GM18507 (cell line): ENCODE data around the gene SFTPD.
"Not testable (repeated sequence)": the region's sequence is repeated elsewhere in the genome, so short reads cannot be mapped to it uniquely, and the experiment has no call there.

ENCODE experiments used
- DNase-seq: peaks from one replicate; pipeline ENCODE4 v3.0.0; 2011; ENCODE audit warnings: low read depth; ENCODE audit not compliant: insufficient read length; ENCODE audit errors: extremely low spot score
- FAIRE-seq: peaks from 2 replicates; lab custom pipeline; 2011; peaks lifted over from hg19 to GRCh38; lab: Jason Lieb, UNC

Gene SFTPD

DNA sequence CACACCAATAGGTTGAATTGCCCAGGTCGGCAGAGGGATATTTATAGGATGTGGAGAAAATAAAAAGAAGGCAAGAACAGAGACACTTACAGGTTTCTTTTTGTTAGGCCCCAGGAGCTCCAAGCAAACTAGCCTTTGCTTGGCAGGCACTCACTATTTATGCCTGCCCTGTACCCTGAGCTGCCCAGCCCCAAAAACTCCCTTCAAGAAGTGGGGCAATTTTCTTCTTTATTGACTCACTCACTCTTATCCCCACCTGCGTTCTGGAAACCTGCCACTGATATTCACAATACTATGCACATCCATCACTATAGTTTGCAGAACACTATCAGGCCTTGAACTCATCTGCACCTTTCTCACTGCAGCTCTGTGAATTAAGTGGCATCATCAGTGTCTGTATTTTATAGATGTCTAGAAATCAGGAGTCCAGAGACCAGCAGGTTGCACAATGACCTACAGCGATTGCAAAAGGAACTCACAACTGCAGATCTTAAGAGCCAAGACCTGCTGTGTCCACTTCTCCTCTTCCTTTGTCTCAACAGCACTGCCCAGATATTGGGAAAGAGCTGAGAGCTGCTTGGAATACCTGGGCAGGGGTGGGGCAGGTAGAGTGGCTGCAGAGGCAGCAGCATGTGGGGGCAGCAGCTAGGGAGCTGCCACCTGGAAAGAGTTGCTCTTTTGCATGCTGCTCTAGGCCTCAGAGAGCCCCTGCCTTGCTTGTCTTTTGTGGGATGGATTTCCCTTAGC, at the start of gene SFTPD:
Gene SFTPD (minus strand): TSS at position 130 of the 747 bp plus-strand sequence. CDS start 2,446 bp downstream, outside the sequence.
- DNase-seq (no peak), FAIRE-seq (no peak)

DNA sequence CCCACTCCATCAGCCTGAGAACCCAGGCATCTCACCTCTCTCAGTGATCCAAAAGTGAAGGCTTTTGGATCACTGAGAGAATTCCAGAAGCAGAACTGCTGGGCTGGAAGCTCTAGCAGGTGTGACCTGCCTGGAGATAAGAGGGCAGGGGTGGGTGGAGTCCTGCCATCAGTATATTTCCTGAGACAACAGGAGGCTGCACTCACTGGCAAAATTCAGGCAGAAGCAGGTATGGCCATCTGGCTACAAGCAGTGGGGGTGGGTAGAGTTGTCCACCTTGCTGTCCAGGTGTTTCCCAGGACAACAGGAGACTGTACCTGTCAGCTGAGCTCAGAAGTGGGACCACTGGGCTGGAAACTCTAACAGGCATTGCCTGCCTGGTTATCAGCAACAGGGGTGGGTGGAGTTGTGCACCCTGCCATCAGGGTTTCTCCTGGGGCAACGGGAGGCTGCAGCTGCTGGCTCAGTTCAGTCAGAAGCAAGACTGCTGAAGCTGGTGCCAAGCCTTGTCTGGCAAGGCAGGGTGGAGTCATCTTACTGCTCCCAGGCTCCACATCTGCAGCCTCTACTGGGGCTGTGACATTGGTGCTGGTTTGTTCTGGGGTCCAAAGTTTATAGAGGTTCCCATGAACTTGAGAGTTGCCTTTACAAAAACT, 47.2 kb upstream of the SFTPD start:
- no peak for FAIRE-seq

DNA sequence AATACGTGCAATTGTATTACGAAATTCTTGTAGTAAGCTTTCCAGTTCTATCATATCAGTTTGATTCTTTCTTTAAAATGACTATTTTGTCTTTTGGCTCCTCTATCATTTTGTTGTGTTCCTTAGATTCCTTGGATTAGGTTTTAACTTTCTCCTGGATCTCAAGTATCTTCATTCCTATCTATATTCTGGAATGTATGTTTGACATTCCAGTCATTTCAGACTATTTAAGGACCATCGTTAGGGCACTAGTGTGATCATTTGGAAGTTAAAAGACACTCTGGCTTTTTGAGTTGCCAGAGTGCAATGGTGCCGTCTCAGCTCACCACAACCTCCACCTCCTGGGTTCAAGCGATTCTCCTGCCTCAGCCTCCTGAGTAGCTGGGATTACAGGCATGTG, 45.7 kb upstream of the SFTPD start:
- no peak for DNase-seq
- no peak for FAIRE-seq

More for the DNA sequence above, 47.2 kb upstream of the SFTPD start:
- DNase-seq = no peak

DNA sequence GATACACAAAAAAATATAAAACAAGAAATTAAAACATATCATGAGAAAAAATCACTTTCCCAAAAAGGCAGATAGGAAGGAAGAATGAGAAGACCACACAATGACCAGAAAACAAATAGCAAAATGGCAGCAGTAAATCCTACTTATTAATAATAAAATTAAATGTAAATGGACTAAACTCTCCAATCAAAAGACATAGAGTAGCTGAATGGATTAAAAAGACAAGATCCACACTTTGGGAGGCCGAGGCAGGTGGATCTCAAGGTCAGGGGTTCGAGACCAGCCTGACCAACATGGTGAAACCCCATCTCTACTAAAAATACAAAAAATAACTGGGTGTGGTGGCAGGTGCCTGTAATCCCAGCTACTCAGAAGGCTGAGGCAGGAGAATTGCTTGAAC, 39.3 kb upstream of the SFTPD start:
- not testable (repeated sequence) for FAIRE-seq, DNase-seq

DNA sequence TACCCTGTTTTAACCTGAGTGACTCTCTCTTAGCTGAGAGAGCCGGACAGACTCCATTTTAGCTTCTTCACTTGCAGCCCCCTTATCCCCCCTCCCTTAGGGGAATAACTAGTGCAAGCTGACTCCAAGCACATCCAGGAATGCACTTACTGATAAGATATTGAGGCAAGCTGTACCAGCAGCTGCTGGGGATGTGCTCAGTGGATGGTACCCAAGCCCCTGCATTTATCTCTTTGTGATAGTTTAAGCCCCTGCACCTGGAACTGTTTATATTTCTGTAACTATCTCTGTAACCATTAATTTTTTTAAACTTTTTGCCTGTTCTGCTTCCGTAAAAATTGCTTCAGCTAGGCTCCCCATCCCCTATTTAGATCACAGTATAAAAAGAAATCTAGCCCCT, 37.8 kb upstream of the SFTPD start:
- DNase-seq, FAIRE-seq: not testable (repeated sequence)

DNA sequence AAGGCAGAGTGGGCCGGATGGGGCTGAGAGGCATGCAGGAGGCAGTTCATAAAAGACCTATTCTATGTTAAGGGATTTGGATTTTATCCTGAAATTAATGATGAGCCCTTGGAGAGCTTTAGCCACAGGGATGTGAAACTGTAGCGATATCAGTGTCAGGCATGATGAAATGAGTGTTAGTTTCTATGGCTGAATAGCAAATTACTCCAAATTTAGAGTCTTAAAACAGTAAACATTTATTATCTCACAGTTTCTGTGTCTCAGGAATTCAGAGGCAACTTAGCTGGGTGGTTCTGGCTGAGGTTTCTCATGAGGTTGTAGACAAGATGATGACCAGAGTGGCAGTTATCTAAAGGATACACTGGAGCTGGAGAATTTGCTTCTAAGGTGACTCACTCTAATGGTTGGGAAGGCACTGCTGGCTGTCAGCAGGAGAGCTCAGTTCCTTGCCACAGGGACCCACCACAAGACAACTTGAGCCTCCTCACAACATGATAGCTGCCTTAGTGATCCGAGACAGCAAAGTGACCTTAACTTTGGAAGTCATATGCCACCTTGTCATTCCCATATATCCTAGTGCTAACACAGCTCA, 36.7 kb upstream of the SFTPD start:
- no peak for FAIRE-seq

DNA sequence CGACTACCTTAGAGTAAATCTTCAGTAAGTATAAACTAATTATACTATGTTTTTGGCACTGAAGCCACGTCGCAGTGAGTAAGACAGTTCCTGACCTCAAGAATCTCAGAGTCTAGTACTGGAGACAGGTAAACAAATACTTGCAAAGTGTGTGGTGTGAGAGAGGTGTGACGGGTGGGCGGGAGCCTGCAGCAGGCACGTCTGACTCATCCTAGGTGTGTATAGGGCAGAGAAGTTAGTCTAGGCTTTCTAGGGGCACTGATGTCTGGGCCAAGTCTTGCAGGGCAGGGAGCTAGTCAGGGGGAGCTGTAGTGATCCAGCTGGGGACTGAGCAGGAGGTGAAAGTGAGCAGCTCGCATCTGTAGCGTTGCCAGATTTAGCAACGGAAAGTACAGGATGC, 35.9 kb upstream of the SFTPD start:
- DNase-seq (no peak), FAIRE-seq (no peak)

More for the DNA sequence above, 36.7 kb upstream of the SFTPD start:
- no peak for DNase-seq

DNA sequence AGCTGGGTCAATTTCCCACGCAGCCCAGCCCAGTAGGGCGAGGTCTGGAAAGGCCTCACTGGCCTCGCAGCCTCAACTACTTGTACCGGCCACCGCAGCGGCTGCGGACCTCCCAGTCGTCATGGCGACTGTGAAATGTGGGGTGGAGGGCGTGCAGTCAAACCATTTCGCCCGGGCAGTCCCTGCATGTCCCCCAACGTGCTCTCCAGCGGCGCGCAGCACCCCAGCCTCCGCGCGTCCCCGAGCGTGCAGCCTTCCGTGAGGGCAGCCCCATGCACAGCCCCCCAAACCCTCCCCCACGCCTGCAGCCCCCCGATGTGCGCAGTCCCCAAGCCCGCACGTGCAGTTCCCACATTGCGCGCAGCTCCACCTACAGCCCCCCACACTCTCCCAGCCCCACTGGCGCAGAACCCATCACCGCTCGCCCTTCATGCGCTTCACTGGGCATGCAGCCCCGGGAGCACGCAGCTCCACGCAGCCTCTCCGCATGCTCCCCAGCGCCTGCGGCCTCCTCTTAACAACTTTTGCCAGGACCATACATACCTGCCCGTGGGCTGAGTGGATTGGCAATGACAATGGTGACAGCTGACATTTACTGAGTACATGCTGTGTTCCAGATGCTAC, 34.5 kb upstream of the SFTPD start:
- no peak for DNase-seq
- no peak for FAIRE-seq

DNA sequence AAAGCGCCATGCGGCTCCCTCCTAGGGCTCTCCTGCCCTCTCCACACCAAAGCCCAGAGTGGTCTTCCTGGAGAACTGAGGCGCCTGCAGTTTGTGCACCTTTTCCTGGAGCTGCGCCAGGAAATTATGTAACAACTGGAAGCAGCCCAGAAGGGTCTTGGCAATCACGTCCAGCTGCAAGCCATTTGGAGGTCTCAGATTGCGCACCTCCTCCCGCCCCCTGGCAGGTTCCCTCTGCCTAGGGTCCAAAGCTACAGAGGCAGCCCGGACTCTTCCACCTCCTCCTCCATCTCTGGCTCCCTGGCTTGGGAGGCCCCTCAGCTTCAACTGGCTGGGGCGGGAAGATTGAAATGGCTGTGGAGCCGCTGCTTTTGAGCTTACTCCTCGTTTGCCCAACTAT, 34.0 kb upstream of the SFTPD start:
- no peak for FAIRE-seq
- no peak for DNase-seq

DNA sequence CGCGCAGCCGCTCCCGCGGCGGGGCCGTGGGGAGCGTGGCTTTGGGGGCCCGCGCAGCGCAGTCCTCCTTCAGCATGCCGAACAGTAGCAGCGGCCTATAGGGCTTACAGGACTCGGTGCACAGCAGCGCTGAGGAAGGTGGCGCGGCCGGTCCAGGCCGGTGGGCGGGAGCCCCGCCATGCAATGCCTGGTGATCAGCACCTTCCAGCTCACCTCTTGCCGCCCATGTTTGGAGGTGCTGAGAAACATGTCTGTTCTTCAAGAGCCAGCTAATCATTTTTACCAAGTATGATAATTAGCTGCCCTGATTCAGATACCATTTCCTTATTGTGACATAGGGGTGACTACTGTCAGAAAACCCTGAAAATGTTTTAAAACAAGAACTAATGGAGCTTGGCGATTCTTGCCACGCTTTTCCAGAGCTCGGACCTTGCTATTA, 33.5 kb upstream of the SFTPD start:
- DNase-seq = no peak
- no peak for FAIRE-seq

DNA sequence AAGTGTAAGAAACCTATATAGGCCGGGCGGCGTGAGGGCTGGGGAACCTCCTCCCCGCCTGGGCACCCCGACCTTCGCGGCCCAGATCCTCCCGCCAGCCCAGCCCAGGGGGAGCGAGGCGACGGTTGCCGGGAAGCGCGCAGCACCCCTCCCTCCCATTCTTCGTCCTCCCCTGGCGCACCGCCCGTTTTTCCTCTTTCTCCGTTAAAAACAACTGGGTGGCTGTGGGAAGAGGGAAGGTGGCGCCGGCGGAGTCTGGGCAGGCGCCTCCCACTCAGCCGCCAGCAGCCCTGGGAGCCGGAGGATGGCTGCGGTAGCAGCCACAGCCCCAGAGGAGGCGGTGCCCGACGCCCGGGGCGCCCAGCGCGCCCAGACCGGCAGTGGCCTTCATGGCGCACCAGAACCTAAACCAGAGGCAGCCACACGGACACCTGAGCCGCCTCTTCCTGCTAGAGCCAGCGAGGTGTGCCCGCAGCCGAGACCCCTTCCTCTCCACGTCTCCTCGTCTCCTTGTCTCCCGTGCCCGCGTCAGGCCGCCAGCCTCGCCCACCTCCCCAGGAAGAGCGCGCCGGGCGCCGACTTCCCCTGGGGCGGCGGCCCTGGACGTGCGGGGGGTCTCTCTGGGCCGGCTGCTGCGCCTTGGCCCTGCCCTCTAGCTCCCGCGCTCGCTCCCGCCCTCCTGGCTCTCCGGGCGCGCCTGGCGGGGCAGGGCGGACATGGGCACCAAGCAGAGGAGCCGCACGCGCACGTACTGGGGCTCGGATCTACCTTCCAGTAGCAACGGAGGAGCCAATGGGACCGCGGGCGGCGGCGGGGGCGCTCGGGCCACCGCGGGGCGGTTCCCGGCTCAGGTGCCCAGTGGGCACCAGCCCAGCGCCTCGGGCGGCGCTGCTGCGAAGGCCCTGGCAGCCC, 32.8 kb upstream of the SFTPD start:
- FAIRE-seq (no peak), DNase-seq (no peak)

DNA sequence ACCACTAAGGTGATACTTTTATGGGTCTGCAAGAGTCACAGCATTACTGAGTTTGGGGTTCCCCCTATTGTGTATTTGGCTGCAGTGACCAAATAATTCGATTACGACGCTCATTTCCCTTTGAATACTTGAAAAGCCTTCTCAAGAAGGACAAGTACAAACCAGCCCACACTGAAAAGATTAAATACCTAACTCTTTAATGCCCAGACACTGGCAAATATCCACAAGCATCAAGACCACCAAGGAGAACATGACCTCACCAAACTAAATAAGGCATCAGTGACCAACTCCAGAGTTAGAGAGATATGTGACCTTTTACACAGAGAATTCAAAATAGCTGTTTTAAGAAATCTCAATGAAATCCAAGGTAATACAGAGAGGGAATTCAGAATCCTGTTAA, 31.8 kb upstream of the SFTPD start:
- DNase-seq (no peak), FAIRE-seq (no peak)

DNA sequence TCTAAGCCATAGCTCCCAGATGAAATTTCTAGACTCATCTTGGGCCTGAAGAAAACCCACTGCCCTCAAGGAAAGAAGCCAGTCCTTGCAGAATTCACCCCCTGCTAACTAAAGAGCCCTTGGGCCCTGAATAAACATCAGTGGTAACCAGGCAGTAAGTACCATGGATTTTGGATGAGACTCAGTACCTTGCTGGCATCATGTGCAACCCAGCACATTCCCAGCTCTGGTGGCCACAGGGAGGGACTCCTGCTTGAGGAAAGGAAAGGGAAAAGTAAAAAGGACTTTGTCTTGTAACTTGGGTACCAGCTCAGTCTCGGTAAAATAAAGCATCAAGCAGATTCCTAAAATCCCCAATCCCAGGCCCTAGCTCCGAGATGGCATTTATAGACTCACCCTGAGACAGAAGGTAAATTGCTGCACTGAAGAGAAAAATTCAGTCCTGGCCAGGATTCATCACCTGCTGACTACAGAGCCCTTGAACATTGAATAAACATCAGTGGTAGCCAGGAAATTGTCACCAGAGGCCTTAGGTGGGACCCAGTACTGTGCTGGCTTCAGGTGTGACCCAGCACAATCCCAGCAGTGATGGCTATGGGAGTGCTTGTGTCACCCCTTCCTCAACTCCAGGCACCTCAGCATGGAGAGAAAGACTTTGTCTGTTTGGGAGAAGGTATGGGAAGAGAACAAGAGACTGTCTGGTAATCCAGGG, 31.2 kb upstream of the SFTPD start:
- DNase-seq (no peak), FAIRE-seq (no peak)

DNA sequence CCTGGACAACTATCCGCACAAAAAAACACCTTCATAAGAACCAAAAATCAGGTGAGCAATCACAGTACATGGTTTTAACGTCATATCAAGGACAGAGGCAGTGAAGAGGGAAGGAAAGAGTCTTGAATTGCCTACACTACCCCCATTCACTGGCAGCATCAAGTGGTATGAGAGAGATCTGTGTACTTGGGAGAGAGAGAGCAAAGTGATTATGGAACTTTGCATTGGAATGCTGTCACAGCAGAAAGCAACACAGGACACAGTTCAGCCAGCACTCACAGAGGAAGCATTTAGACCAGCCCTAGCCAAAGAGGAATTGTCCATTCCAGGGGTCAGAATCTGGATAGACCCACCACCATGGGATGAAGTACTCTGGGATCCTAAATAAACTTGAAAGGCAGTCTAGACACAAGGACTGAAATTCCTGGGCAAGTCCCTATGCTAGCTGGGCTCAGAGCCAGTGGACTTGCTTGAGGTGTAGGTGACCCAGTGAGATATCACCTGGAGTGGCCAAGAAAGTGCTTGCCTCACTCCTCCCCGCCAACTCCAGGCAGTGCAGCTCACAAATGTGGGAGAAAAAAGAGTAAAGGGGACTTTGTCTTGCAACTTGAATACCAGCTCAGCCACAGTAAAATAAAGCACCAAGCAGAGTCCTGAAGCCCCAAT, 30.5 kb upstream of the SFTPD start:
- FAIRE-seq = no peak
- DNase-seq = no peak

DNA sequence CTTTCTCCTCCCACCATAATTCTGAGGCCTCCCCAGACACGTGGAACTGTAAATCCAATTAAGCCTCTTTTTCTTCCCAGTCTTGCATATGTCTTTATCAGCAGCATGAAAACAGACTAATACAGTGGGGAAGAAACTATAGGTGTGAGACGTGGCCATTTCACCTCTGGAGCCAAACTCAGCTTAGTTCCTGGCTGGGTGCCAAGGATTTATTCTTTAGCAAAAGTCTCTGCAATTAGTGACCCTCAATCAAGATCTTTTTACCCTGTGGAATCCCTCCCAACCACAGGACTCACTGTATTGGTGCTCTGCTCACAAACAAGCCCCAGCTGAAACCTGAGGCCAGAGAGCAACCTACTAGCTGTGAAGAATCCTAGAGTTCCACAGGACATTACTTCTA, 28.1 kb upstream of the SFTPD start:
- FAIRE-seq = no peak
- no peak for DNase-seq

DNA sequence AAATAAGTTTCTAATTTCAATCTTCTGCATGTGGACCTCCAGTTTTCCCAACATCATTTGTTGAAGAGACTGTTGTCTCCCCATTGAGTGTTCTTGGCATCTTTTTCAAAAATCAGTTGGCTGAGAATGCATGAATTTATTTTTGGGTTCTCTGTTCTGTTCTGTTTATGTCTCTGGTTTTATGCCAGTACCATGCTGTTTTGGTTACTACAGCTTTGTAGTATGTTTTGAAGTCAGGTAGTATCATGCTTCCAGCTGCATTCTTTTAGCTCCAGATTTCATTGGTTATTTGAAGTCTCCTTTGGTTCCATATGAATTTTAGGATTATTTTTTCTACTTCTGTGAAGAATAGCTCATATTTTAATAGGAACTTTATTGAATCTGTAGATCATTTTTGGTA, 21.2 kb upstream of the SFTPD start:
- FAIRE-seq (no peak), DNase-seq (no peak)

DNA sequence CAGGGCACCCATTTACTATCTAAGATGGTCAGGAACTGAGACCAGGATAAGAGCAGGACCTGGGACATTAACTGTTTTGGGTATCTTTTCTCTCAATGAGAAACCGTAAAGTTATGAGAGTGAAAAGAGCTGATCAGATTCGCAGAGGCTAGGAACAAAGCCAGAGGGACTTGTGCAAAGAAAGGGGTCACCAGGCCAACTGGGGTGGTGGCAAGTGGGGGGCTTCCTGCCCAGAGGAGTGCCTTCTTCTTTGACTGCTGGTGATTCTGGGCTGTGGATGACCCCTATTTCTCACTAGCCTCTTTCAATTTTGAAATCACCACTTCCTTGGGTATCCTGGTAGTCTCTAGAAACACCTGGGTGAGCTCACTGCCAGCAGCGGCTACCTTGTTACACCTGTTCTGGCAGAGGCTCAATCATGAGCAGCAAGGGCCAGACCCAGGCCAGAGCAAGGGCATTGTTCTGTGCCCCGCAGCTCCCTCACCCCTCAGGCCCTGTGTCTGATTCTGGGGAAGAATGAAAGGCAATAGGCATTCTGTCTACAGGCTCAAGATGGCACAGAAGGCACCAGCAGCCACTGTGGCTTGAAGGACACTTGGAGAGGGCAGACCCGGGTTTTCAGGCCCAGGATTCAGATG, 999 bp downstream of the SFTPD start:
- FAIRE-seq (no peak), DNase-seq (no peak)

DNA sequence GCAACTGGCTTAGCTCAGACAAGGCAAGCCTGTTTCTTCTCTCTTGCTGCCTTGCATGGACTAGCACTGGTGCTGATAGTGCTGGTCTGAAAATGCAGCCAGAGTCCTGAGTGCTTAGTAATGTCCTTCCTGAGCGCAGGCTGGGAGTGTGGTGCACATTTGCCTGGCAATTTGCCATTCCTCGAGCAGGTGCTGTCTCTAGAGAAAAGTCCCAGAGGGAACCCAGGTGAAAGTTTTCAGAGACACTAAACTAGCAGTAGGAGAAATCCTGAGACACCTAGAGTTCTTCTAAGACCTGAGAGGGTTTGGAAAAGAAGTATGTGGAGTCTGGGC, 1.9 kb downstream of the SFTPD start:
- no peak for DNase-seq
- FAIRE-seq = no peak
